Small intestine (tissue), 7 donors: Measurements from ENCODE around the gene MORN2. TPM values are rescaled to one million over a fixed set of nuclear protein-coding genes. Genes with fewer than 3 reads are reported as not detected.
A peak's percentile ranks its signal among the peaks of the same experiment; 100 is the strongest.

Experiments
- DNase-seq, 2 donors: peaks; one replicate each; pipeline versions ENCODE4 v3.0.0 to v3.0.0-alpha.2; 2013
- FAIRE-seq: peaks from 2 replicates; lab custom pipeline; 2012; peaks lifted over from hg19 to GRCh38; lab: Jason Lieb, UNC
- H3K27ac ChIP-seq, 3 donors: one replicate each; pipeline ENCODE4 v1.5.1; 2013; ENCODE audit warnings: low read length in 2 of 3, mild to moderate bottlenecking in 2 of 3, control low read depth in 1 of 3, inconsistent platforms in 1 of 3, low read depth in 1 of 3, moderate library complexity in 1 of 3
- H3K27me3 ChIP-seq, 3 donors: one replicate each; pipeline ENCODE4 v1.6.1; 2013; ENCODE audit warnings: low read length in 3 of 3, inconsistent platforms in 1 of 3; ENCODE audit not compliant: control insufficient read depth in 3 of 3, insufficient read depth in 3 of 3
- H3K36me3 ChIP-seq, 3 donors: one replicate each; pipeline ENCODE4 v1.6.1; 2013; ENCODE audit warnings: low read length in 3 of 3, inconsistent platforms in 1 of 3, low read depth in 1 of 3, mild to moderate bottlenecking in 1 of 3, moderate library complexity in 1 of 3; ENCODE audit not compliant: control insufficient read depth in 3 of 3, insufficient read depth in 2 of 3
- H3K4me1 ChIP-seq, 3 donors: one replicate each; pipeline ENCODE4 v1.6.1; 2013; ENCODE audit warnings: low read length in 2 of 3, inconsistent platforms in 1 of 3, low read depth in 1 of 3, mild to moderate bottlenecking in 1 of 3, moderate library complexity in 1 of 3; ENCODE audit not compliant: control insufficient read depth in 3 of 3, insufficient read depth in 2 of 3
- H3K4me3 ChIP-seq, 3 donors: one replicate each; pipeline ENCODE4 v1.5.1; 2013; ENCODE audit warnings: low read length in 3 of 3, control low read depth in 1 of 3, inconsistent platforms in 1 of 3, low read depth in 1 of 3, mild to moderate bottlenecking in 1 of 3, moderate library complexity in 1 of 3
- H3K9me3 ChIP-seq, 2 donors: one replicate each; pipeline ENCODE4 v1.6.1; 2013; ENCODE audit warnings: low read depth in 1 of 2, low read length in 1 of 2; ENCODE audit not compliant: control insufficient read depth in 2 of 2, insufficient read depth in 1 of 2
- WGBS, 3 donors: extraction: QIAGEN DNeasy Blood & Tissue Kit; methylation state at CpG; one replicate each; pipeline ENCODE4 v1.1.7; 2013; 5-methylcytosine and 5-hydroxymethylcytosine counted together
- polyA plus RNA-seq, 4 donors: library from polyadenylated mRNA; stranded (reverse) in 3 of 4; unstranded in 1 of 4; fragments of 200-250 nt in 3 of 4; fragments of 120-200 nt in 1 of 4; gene quantifications; one replicate each; pipeline versions ENCODE4 v1.2.1 to v1.2.3, GENCODE V29; 2013
- donor health status: healthy with polysubstance abuse.
- donor health status: control.
- donor health status: control.
- donor health status: Bipolar disorder and iron deficiency.
- donor health status: healthy.

Gene MORN2
- polyA plus RNA-seq, 4 donors, result 7.8 to 18.8 (median 12.0) TPM

- FAIRE-seq, result no peak
- Histone ChIP-seq H3K4me3 (no peak overlapping the region), H3K27me3 (no peaks in the 10 kb centered on the region), H3K27ac (no peak overlapping the region), H3K36me3 (peaks cover 0 to 24% (median 0%) of the 10 kb centered on the region in 3 donors), H3K9me3 (no peaks in the 10 kb centered on the region), H3K4me1 (no peaks in the 10 kb centered on the region)
- WGBS, 3 donors, result 91 to 97% (median 97%) methylated on average over 2 of the region's 2 CpGs
- DNase-seq, result no peak
Measured at GRCh38 chr2:38836791-38837190, 39.0 kb upstream of the MORN2 start.

GRCh38 chr2:38850045-38850444, 25.7 kb upstream of the MORN2 start:
- WGBS, 3 donors, result 78 to 85% (median 79%) methylated on average over 3 of the region's 3 CpGs

GRCh38 chr2:38856165-38856564, 19.6 kb upstream of the MORN2 start:
- 82 to 90% (median 86%) methylated on average over 1 of the region's 1 CpG for WGBS, 3 donors
- FAIRE-seq (no peak), DNase-seq (peak; percentile 28 to 84)
- Histone ChIP-seq H3K9me3 (no peaks in the 10 kb centered on the region), H3K27ac (peak overlapping the region in 1 of 3 donors; percentile 24), H3K4me3 (no peak overlapping the region), H3K27me3 (no peaks in the 10 kb centered on the region), H3K4me1 (no peaks in the 10 kb centered on the region), H3K36me3 (peaks cover 3 to 19% (median 11%) of the 10 kb centered on the region in 3 donors)

More at GRCh38 chr2:38850045-38850444, 25.7 kb upstream of the MORN2 start:
- Histone ChIP-seq H3K4me1 (no peaks in the 10 kb centered on the region), H3K9me3 (no peaks in the 10 kb centered on the region), H3K4me3 (no peak overlapping the region), H3K36me3 (peaks cover 1 to 24% (median 9%) of the 10 kb centered on the region in 3 donors), H3K27ac (no peak overlapping the region), H3K27me3 (no peaks in the 10 kb centered on the region)
- FAIRE-seq (no peak), DNase-seq (no peak)

GRCh38 chr2:38862476-38862875, 13.3 kb upstream of the MORN2 start:
- H3K4me3 ChIP-seq, result no peak overlapping the region
- peaks cover 2 to 7% (median 7%) of the 10 kb centered on the region in 3 donors for H3K36me3 ChIP-seq
- no peaks in the 10 kb centered on the region for H3K9me3 ChIP-seq
- H3K27ac ChIP-seq, result peak overlapping the region in 1 of 3 donors; percentile 61
- FAIRE-seq (no peak), DNase-seq (no peak)
- H3K4me1 ChIP-seq, result no peaks in the 10 kb centered on the region
- H3K27me3 ChIP-seq, result no peaks in the 10 kb centered on the region

GRCh38 chr2:38863061-38863695, 12.6 kb upstream of the MORN2 start:
- Histone ChIP-seq H3K4me1 (no peaks in the 10 kb centered on the region), H3K27me3 (no peaks in the 10 kb centered on the region), H3K4me3 (peak overlapping the region in 1 of 3 donors; percentile 9), H3K27ac (peak overlapping the region in 1 of 3 donors; percentile 61), H3K36me3 (peaks cover 2 to 10% (median 7%) of the 10 kb centered on the region in 3 donors), H3K9me3 (no peaks in the 10 kb centered on the region)
- DNase-seq, result peak; percentile 16 to 59
- 31 to 56% (median 31%) methylated on average over 2 of the region's 2 CpGs for WGBS, 3 donors
- FAIRE-seq, result no peak

GRCh38 chr2:38866773-38867443, 8.9 kb upstream of the MORN2 start:
- DNase-seq (no peak), FAIRE-seq (no peak)
- Histone ChIP-seq H3K36me3 (peaks cover 0 to 4% (median 4%) of the 10 kb centered on the region in 3 donors), H3K27me3 (no peaks in the 10 kb centered on the region), H3K4me3 (no peak overlapping the region), H3K9me3 (peaks cover 0 to 10% of the 10 kb centered on the region in 2 donors), H3K4me1 (no peaks in the 10 kb centered on the region), H3K27ac (no peak overlapping the region)
- 90 to 94% (median 91%) methylated on average over 3 of the region's 3 CpGs for WGBS, 3 donors

GRCh38 chr2:38871432-38871831, 4.3 kb upstream of the MORN2 start:
- no peak for DNase-seq
- peaks cover 0 to 4% (median under 1%) of the 10 kb centered on the region in 3 donors for H3K4me1 ChIP-seq
- H3K36me3 ChIP-seq, result peaks cover 0 to 4% (median 2%) of the 10 kb centered on the region in 3 donors
- H3K27ac ChIP-seq, result no peak overlapping the region
- H3K4me3 ChIP-seq, result no peak overlapping the region
- no peaks in the 10 kb centered on the region for H3K27me3 ChIP-seq
- H3K9me3 ChIP-seq, result peaks cover 0 to 10% of the 10 kb centered on the region in 2 donors
- FAIRE-seq, result no peak
- WGBS, 3 donors, result 97 to 98% (median 98%) methylated on average over 3 of the region's 3 CpGs

- DNase-seq, result no peak
- 75 to 77% (median 76%) methylated on average over 5 of the region's 5 CpGs for WGBS, 3 donors
- no peak overlapping the region for H3K4me3 ChIP-seq
- no peaks in the 10 kb centered on the region for H3K36me3 ChIP-seq
- H3K27me3 ChIP-seq, result no peaks in the 10 kb centered on the region
- H3K4me1 ChIP-seq, result peaks cover 0 to 5% (median 4%) of the 10 kb centered on the region in 3 donors
- H3K27ac ChIP-seq, result no peak overlapping the region
- FAIRE-seq, result no peak
- peaks cover 0 to 10% of the 10 kb centered on the region in 2 donors for H3K9me3 ChIP-seq
Measured at GRCh38 chr2:38873763-38874162, 2.0 kb upstream of the MORN2 start.
